Measurements from ENCODE around the gene SLC44A5.
"Not testable (repeated sequence)": the region's sequence is repeated elsewhere in the genome, so short reads cannot be mapped to it uniquely, and the experiment has no call there.

The SLC44A5 gene

DNA sequence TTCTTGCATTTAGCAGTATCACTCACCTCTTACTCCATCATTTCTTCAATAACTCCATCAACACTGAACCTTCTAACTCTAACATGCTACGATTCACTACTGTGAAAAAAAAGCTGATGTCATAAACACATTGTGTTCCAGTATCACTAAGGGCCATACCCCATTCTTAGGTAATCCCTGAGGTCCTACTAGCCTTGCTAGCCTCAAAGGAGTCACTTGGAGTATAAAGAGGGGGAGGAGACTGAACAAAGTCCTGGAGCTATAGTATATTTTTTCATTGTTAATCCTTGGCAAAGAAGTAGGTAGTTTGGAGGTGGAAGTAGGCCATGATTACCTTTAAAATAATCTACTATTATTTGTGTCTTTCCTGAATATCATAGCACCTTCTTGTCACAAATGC, at the start of gene SLC44A5:
TSS of gene SLC44A5 (minus strand) at position 101 of the 400 bp plus-strand sequence. CDS start 69,667 bp downstream, outside the sequence.
- Histone ChIP-seq H3K36me3 (ENCODE audit: control insufficient read depth, insufficient read depth, low read length) (no peaks in the 10 kb centered on the region), H3K4me1 (ENCODE audit: control insufficient read depth, insufficient read depth, low read length) (no peaks in the 10 kb centered on the region), H3K9ac (ENCODE audit: low read length) (no peak within 1 kb of the TSS), H3K27ac (ENCODE audit: low read depth, low read length) (no peak within 1 kb of the TSS), H3K4me3 (ENCODE audit: low read length) (no peak within 1 kb of the TSS), H3K27me3 (ENCODE audit: control insufficient read depth, insufficient read depth, low read length) (peaks cover 3% of the 10 kb centered on the region)

DNA sequence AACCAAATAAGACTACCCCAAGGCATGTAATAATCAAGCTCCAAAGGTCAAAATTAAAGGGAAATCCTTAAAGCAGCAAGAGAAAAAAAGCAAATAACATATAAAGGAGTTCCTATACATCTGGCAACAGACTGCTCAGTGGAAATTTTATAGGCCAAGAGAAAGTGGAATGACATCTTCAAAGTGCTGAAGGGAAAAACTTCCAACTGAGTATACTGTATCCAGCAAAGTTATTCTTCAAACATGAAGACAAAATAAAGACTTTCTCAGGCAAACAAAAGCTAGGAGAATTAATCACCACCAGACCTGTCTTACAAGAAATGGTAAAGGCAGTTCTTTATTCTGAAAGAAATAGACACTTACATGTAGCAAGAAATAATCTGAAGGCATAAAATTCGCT, 45.0 kb upstream of the SLC44A5 start:
- no peak overlapping the region for H3K4me3 ChIP-seq (ENCODE audit: low read length)
- no peaks in the 10 kb centered on the region for H3K36me3 ChIP-seq (ENCODE audit: control insufficient read depth, insufficient read depth, low read length)
- no peak overlapping the region for H3K27ac ChIP-seq (ENCODE audit: low read depth, low read length)
- H3K9ac ChIP-seq (ENCODE audit: low read length) = no peak overlapping the region
- H3K4me1 ChIP-seq (ENCODE audit: control insufficient read depth, insufficient read depth, low read length) = no peaks in the 10 kb centered on the region
- no peaks in the 10 kb centered on the region for H3K27me3 ChIP-seq (ENCODE audit: control insufficient read depth, insufficient read depth, low read length)

DNA sequence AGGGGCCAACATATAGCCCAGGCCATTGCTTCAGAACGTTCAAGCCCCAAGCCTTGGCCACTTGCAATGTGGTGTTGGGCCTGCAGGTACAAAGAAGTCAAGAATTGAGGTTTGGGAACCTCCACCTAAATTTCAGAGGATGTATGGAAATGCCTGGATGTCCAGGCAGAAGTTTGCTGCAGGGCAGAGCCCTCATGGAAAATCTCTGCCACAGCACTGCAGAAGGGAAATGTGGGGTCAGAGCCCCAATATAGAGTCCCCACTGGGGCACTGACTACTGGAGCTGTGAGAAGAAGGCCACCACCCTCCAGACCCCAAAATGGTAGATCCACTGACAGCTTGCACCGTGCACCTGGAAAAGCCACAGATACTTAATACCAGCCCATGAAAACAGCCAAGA, 36.3 kb upstream of the SLC44A5 start:
- H3K4me3 ChIP-seq (ENCODE audit: low read length); H3K4me1 ChIP-seq (ENCODE audit: control insufficient read depth, insufficient read depth, low read length); H3K36me3 ChIP-seq (ENCODE audit: control insufficient read depth, insufficient read depth, low read length); H3K27ac ChIP-seq (ENCODE audit: low read depth, low read length); H3K9ac ChIP-seq (ENCODE audit: low read length); H3K27me3 ChIP-seq (ENCODE audit: control insufficient read depth, insufficient read depth, low read length): not testable (repeated sequence)

DNA sequence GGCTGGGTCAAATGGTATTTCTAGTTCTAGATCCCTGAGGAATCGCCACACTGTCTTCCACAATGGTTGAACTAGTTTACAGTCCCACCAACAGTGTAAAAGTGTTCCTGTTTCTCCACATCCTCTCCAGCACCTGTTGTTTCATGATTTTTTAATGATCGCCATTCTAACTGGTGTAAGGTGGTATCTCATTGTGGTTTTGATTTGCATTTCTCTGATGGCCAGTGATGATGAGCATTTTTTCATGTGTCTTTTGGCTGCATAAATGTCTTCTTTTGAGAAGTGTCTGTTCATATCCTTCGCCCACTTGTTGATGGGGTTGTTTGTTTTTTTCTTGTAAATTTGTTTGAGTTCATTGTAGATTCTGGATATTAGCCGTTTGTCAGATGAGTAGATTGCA, 34.2 kb upstream of the SLC44A5 start:
- not testable (repeated sequence) for H3K4me3 ChIP-seq (ENCODE audit: low read length); H3K9ac ChIP-seq (ENCODE audit: low read length); H3K36me3 ChIP-seq (ENCODE audit: control insufficient read depth, insufficient read depth, low read length); H3K4me1 ChIP-seq (ENCODE audit: control insufficient read depth, insufficient read depth, low read length); H3K27me3 ChIP-seq (ENCODE audit: control insufficient read depth, insufficient read depth, low read length); H3K27ac ChIP-seq (ENCODE audit: low read depth, low read length)

DNA sequence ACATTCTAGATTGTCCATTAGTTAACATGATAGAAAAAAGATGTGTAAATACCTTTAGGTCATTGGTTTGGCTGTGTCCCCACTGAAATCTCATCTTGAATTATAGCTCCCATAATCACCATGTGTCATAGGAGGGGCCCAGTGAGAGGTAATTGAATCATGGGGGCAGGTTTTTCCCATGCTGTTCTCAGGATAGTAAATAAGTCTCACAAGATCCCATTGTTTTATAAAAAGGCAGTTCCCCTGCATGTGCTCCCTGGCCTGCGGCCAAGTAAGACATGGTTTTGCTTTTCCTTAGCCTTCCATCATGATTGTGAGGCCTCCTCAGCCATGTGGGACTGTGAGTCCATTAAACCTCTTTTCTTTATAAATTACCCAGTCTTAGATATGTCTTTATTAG, 32.5 kb upstream of the SLC44A5 start:
- no peaks in the 10 kb centered on the region for H3K36me3 ChIP-seq (ENCODE audit: control insufficient read depth, insufficient read depth, low read length)
- H3K4me3 ChIP-seq (ENCODE audit: low read length) = no peak overlapping the region
- no peak overlapping the region for H3K9ac ChIP-seq (ENCODE audit: low read length)
- H3K27ac ChIP-seq (ENCODE audit: low read depth, low read length) = no peak overlapping the region
- H3K27me3 ChIP-seq (ENCODE audit: control insufficient read depth, insufficient read depth, low read length) = no peaks in the 10 kb centered on the region
- H3K4me1 ChIP-seq (ENCODE audit: control insufficient read depth, insufficient read depth, low read length) = no peaks in the 10 kb centered on the region

DNA sequence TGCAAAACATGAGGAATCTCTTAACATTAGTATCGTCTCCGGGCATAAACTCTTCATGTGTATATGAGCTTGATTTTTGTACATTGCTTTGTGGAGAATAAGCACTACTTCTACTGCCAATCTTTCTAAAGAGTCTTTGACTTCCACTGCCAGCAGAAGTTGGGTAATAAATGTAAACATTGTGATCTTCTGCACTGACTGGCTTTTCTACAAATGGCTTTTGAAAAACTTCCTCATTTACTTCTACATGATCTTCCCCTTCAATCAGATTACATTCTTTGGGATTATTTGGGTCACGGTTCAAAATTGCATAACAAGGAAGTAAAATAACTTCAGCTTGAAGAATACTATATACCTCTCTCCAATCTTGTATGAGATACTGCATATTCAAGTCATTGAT, 30.4 kb upstream of the SLC44A5 start:
- Histone ChIP-seq H3K27me3 (ENCODE audit: control insufficient read depth, insufficient read depth, low read length) (no peaks in the 10 kb centered on the region), H3K9ac (ENCODE audit: low read length) (no peak overlapping the region), H3K4me3 (ENCODE audit: low read length) (no peak overlapping the region), H3K4me1 (ENCODE audit: control insufficient read depth, insufficient read depth, low read length) (no peaks in the 10 kb centered on the region), H3K27ac (ENCODE audit: low read depth, low read length) (no peak overlapping the region), H3K36me3 (ENCODE audit: control insufficient read depth, insufficient read depth, low read length) (no peaks in the 10 kb centered on the region)

DNA sequence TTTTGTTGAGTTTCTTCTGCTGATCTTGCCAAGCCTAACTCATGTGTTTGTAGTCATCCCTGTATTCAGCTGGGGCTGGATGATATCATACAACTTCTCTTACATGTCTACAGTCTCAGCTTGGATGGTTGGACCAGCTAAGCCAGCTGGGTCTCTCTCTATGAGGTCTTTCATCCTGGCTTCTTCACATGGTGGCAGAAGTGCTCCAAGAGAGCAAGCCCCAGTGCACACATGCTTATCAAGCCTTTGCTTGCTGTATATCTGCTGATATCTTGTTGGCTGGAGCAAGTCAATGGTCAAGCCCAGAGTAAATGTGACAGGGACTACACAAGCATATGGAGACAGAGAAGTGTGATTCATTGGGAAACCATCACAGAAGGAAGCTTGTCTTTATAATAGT, 29.2 kb upstream of the SLC44A5 start:
- no peak overlapping the region for H3K27ac ChIP-seq (ENCODE audit: low read depth, low read length)
- no peak overlapping the region for H3K4me3 ChIP-seq (ENCODE audit: low read length)
- H3K27me3 ChIP-seq (ENCODE audit: control insufficient read depth, insufficient read depth, low read length) = no peaks in the 10 kb centered on the region
- no peak overlapping the region for H3K9ac ChIP-seq (ENCODE audit: low read length)
- no peaks in the 10 kb centered on the region for H3K4me1 ChIP-seq (ENCODE audit: control insufficient read depth, insufficient read depth, low read length)
- no peaks in the 10 kb centered on the region for H3K36me3 ChIP-seq (ENCODE audit: control insufficient read depth, insufficient read depth, low read length)

DNA sequence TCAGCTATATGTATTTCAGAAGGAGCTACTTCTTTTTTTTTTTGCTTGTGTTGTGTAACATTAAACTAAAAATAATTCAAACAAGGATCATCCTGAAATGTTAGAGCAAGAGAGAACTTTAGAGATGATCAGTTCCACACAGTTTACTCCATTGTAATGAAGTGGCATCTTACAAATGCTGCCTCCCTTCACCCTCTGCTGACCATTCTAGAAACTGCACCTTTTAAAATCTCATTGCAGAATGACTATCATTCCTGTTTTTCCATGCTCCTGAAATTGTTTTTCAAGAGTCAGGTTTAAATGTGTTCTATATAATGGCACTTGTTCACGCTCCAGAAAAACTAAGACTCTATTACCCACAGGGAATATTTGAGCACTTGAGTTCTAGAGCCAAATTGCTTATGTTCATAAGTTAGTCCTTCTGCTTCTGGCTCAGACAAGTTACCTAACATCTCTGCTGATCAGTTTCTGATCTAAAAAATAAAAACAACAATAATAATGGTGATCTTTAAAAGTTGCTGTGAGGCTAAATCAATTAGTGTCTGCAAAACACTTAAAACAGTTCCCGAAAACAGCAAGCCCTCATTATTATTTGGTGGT, 21.5 kb upstream of the SLC44A5 start:
- H3K36me3 ChIP-seq (ENCODE audit: control insufficient read depth, insufficient read depth, low read length) = no peaks in the 10 kb centered on the region
- H3K9ac ChIP-seq (ENCODE audit: low read length) = no peak overlapping the region
- H3K27me3 ChIP-seq (ENCODE audit: control insufficient read depth, insufficient read depth, low read length) = no peaks in the 10 kb centered on the region
- H3K4me3 ChIP-seq (ENCODE audit: low read length) = no peak overlapping the region
- H3K4me1 ChIP-seq (ENCODE audit: control insufficient read depth, insufficient read depth, low read length) = no peaks in the 10 kb centered on the region
- no peak overlapping the region for H3K27ac ChIP-seq (ENCODE audit: low read depth, low read length)

DNA sequence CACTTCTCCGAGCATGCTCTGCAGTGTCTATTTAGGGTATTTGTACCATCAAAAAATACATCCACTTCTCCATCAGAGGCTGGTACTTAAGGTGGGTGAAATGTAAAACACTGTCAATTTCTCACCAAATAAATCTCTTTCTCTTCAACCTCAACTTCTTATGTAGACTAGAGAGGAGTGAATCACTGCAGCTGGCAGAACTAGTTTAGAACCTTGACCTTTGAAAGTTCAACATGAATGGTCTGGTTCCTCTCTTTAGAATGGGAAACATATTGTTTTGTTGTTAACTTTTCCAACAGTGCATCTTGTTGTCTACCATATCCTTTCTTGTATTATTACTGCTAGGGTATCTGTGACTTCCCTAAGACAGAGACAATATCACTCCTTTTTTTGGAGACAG, 20.1 kb upstream of the SLC44A5 start:
- Histone ChIP-seq H3K9ac (ENCODE audit: low read length) (no peak overlapping the region), H3K36me3 (ENCODE audit: control insufficient read depth, insufficient read depth, low read length) (no peaks in the 10 kb centered on the region), H3K4me3 (ENCODE audit: low read length) (no peak overlapping the region), H3K27me3 (ENCODE audit: control insufficient read depth, insufficient read depth, low read length) (no peaks in the 10 kb centered on the region), H3K4me1 (ENCODE audit: control insufficient read depth, insufficient read depth, low read length) (no peaks in the 10 kb centered on the region), H3K27ac (ENCODE audit: low read depth, low read length) (no peak overlapping the region)

DNA sequence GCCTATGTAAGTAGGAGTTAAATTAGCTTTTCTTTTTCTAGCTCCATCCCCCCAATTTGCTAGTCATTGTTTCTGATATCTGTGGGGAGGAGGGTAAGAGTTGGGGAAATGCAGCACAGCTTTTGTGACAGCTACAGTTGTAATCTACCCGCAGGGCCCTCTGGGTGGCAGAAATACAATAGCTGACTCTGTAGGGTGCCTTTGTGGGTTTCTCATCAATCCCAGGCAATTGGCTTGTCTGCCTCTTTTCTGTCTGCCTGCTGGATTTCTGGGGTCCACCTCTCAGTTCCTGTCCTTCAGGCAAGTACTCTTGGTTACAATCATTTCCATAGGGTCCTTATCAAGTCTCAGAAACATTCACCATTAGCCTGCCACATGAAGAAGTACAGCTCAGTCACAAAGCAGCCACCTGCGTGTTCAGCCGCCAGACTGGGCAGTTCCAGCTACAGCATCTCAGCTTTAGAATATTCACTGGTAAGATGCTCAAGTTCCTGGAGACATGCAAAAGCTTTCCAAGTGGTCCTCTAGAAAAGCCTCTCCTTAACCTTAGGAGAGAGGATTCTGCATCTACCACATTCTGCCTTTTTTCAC, 19.2 kb upstream of the SLC44A5 start:
- Histone ChIP-seq H3K4me1 (ENCODE audit: control insufficient read depth, insufficient read depth, low read length) (no peaks in the 10 kb centered on the region), H3K9ac (ENCODE audit: low read length) (no peak overlapping the region), H3K36me3 (ENCODE audit: control insufficient read depth, insufficient read depth, low read length) (no peaks in the 10 kb centered on the region), H3K27me3 (ENCODE audit: control insufficient read depth, insufficient read depth, low read length) (no peaks in the 10 kb centered on the region), H3K27ac (ENCODE audit: low read depth, low read length) (no peak overlapping the region), H3K4me3 (ENCODE audit: low read length) (no peak overlapping the region)

DNA sequence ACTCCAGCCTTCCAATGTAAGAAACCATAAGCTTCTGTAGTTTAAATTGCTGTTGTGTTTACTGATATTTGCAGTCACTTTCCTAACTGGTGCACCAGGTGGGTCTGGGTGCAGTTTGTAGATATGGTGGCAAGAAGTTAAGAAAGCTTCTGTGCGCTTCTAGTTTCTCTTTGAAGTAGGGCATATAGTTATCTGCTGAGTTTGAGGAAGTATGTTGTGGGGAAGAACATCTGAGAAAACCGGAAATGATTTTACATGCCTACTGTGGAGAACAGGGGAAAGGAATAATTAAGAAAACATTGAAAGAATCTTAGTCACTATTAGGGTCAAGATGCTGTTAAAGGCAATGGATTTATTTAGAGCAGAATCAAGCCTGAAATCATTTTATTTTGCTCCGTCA, 14.9 kb upstream of the SLC44A5 start:
- no peak overlapping the region for H3K4me3 ChIP-seq (ENCODE audit: low read length)
- no peaks in the 10 kb centered on the region for H3K36me3 ChIP-seq (ENCODE audit: control insufficient read depth, insufficient read depth, low read length)
- H3K27me3 ChIP-seq (ENCODE audit: control insufficient read depth, insufficient read depth, low read length) = no peaks in the 10 kb centered on the region
- H3K4me1 ChIP-seq (ENCODE audit: control insufficient read depth, insufficient read depth, low read length) = no peaks in the 10 kb centered on the region
- H3K27ac ChIP-seq (ENCODE audit: low read depth, low read length) = no peak overlapping the region
- no peak overlapping the region for H3K9ac ChIP-seq (ENCODE audit: low read length)

DNA sequence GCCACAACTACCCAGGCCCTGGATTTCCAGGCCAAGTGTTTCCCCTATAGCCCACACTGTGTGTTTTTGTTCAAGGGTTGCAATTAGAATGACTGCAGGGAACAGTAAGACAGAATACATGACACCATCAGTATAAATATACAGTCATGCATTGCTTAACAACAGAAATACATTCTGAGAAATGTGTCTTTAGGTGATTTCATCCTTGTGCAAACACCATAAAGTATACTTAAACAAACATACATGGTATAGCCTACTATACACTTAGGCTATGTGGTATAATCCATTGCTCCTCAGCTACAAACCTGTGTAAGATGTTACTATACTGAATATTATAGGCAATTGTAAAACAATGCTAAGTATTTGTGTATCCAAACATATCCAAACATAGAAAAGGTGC, 7.5 kb upstream of the SLC44A5 start:
- Histone ChIP-seq H3K27me3 (ENCODE audit: control insufficient read depth, insufficient read depth, low read length) (peaks cover 6% of the 10 kb centered on the region), H3K27ac (ENCODE audit: low read depth, low read length) (no peak overlapping the region)

More for the DNA sequence above, 7.5 kb upstream of the SLC44A5 start:
- Histone ChIP-seq H3K4me3 (ENCODE audit: low read length) (no peak overlapping the region), H3K36me3 (ENCODE audit: control insufficient read depth, insufficient read depth, low read length) (no peaks in the 10 kb centered on the region), H3K4me1 (ENCODE audit: control insufficient read depth, insufficient read depth, low read length) (no peaks in the 10 kb centered on the region), H3K9ac (ENCODE audit: low read length) (no peak overlapping the region)

Data from rectal smooth muscle tissue (tissue), 1 donor.